ENCODE results near the gene PROP1.
"Not testable (repeated sequence)": the region's sequence is repeated elsewhere in the genome, so short reads cannot be mapped to it uniquely, and the experiment has no call there.

The PROP1 gene

DNA sequence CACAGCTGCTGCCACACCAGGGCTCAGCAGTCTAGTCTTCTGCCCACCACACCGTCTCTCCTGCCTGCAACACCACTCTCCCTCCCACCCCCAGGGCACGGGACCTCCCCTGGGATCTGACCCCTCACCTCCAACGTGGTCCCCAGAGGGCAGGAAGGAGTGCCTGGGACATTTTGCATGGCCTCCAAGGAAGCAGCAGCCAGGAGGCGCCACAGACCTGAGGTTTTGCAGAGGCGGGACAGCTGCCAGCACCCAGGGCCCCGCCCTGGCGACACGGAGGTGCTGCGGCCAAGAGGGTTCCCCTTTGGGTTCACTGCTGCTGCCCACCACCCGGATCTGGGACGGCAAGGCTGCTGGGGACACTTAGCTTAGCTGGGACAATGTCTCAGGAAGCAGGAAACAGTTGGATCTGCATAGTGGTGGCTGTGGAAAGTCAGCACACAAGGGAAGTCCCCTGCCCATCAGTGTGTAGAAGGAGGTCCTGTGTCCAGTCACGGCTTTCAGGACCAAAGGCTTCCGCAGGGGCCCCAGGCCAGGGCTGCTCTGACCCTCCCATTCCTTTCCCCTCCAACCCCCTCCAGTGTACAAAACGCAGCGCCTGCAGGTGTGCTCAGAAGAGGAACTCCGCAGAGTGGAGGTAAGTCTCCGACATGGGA is 13.8 kb downstream of the PROP1 start:
- DNase-seq (ENCODE audit: low read depth): no peak

GRCh38 chr5:177981296-177982071 is 14.6 kb downstream of the PROP1 start:
- no peak for DNase-seq (ENCODE audit: low read depth)

DNA sequence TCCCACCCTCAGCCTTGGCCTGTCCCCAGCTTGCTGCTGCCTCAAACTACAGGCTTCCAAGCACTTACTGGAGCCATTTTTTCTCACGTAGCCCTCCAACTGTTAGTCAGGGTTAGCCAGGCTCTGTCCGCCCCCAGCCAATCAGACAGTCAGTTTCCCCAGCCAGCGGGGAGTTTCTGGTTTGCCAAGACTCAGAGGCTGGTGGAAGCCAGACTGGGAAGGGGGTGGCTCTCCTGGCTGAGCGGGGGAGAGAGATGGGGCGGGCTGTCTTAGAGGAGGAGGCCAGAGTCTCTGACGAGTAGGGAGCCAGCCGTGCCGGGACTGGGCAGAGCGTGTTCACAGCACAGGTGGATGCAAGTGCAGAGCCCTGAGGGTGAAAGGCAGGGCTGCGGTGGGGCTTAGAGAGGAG is 15.3 kb downstream of the PROP1 start:
- no peak for DNase-seq (ENCODE audit: low read depth)

GRCh38 chr5:177977600-177977999 is 18.4 kb downstream of the PROP1 start:
- not testable (repeated sequence) for DNase-seq (ENCODE audit: low read depth)

DNA sequence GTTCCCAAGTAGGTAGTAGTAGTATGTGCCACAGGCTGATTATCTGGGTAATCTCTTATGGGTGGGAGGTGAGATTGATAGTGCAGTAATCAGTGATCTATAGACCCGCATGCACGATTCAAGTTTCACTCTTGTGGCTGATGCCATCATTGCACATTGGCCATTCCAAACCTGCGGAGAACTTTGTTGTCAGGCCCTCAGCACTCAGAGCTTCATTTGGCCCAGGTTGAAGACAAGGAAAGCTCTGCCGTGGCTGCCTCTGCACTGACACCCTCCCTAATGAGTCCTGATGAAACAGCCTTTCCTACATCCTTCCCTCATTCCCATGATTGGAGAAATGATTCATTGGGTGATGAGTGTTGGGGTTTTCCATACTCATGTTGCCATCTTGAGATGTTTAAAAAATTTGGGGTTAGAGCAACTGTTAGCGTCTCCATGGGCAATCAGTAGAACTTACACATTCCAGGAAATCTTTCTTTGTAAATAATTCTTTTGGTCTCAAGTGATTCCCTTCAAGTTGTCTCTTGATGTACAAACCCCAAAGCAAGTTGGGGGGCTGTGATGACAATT is 22.9 kb downstream of the PROP1 start:
- DNase-seq (ENCODE audit: low read depth): no peak

DNA sequence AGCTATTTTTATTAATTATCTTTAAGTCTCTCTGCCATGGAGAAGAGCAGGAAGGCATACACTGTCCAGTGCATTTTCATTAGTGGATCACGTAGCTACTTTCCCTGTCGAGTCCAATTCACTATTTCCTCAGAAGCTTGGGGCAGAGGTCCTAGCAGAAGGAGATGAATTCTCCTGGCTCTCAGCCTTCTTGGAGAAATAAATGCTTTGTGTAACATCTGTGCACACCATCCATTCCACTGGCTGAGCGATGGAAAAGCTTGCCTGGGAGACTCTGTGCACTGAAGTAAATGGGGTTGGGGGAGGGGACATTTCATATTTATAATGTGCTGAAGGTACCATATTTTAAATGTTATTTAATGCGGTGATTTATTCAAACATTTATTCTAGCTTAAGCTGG is 23.4 kb downstream of the PROP1 start:
- no peak for DNase-seq (ENCODE audit: low read depth)

DNA sequence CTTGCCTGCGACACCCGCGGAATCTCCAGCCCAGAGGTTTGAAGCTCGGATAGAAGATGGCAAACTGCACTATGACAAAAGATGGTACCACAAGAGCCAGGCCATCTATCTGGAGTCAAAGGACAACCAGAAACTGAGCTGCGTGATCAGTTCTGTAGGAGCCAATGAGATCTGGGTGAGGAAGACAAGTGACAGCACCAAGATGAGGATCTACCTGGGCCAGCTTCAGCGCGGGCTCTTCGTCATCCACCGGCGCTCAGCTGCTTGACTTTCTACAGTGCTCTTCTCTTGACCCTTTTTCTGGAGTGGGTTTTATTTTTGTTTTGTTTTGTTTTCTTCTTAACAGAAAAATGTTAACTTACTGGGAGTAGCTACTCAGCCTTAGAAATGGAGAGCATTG is 24.0 kb downstream of the PROP1 start:
- not testable (repeated sequence) for DNase-seq (ENCODE audit: low read depth)

DNA sequence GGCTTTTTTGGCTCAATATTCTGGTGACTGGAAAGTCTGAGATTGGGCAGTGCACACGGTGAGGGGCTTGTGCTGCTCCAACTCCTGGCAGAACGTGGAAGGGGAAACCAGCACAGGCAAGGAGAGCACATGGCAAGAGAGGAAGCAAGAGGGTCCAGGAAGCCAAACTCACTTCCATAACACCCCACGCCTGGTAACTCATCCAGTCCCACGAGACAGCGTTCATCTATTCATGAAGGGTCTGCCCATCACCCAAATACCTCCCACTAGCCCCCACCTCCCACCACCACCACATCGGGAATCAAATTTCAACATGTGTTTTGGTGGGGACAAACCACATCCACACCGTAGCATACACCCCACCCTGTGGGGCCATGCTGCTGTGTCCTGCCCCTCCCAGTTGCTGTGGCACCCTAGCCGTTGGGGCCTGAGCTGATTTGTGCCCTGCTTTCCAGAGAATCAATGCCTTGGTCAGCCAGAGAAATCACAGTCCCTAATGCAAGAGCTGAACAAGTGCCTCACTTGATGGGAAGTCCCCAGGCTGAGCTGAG is 27.3 kb downstream of the PROP1 start:
- DNase-seq (ENCODE audit: low read depth): no peak

DNA sequence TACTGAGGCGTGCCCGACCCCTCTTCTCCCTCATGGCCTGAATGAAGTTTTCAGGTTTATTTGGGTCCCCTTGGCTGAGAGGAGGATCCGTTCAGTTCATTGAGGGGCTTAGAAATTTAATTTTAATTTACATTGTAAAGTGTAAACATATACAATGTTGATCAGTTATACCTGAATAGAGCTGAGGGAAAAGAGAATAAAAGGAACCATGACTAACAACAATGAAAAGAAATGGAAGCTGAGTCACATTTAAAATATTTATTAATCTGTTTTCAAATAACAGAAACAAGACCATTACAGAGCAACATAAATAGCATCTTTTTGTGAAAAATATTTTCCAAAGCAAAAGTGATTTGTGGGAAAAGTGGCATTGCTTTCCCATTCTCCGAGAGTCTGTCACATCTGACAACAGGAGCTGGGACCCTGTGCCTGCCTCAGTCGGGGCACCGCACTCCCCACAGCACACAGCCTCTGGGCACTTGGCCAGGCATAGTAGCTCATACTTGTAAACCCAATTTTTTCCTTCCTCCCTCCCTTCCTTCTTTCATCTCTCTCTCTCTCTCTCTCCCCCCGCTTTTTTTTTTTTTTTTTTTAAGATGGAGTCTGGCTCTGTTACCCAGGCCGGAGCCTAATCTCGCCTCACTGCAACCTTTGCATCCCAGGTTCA is 28.7 kb downstream of the PROP1 start:
- no peak for DNase-seq (ENCODE audit: low read depth)

DNA sequence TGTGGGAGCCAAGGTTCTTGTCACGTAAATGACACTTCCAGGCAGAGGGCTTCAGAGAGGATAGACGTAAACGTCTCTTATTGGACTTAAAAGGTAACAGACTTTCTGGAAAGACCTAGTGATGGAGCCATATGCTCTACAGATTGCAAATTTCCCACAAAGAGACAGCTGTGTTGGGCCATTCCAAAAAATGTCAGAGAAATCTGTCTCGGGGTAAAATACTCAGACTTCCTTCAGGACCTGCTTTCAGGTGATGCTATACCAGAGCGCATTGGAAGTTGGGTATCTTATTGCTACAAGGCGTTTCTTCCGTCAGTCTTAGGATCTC is 29.2 kb downstream of the PROP1 start:
- no peak for DNase-seq (ENCODE audit: low read depth)

DNA sequence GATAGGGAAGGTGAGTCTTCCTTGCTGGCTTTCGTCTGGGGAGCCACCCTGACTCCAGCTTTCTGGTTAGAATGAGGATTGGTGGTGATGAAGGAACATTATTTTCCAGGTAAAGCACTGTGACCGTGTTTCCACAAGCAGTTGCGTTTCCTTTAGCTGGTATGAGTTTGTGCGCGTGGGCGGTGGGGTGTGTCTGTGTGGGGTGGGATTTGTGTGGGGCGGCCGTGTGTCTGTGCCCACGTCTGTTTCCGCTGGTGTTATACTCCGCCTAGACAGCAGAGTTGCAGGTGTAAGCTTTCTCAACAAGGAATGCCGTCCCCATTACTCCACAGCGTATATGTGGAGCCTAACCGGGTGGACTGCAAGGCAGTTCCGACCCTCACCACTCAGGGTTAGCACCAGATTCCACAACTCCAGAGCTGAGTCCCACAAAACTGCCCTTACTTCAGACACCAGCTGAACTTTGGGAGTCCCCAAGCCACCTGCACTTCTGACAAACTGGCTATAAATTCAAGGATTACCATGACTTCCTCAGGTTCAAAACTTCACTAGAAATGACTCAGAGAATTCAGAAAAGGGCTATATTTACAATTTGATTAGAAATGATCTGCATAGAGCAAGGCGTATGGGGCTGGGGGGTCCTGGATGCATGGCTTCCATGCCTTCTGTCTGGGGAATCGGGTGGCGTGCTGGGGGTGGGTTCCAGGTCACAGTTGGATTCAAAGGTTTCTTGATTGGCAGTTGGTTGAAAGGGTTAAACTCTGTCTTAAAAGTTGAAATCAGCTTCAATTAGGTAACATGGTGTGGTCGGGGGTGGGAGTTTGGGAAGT is 29.8 kb downstream of the PROP1 start:
- no peak for DNase-seq (ENCODE audit: low read depth)

DNA sequence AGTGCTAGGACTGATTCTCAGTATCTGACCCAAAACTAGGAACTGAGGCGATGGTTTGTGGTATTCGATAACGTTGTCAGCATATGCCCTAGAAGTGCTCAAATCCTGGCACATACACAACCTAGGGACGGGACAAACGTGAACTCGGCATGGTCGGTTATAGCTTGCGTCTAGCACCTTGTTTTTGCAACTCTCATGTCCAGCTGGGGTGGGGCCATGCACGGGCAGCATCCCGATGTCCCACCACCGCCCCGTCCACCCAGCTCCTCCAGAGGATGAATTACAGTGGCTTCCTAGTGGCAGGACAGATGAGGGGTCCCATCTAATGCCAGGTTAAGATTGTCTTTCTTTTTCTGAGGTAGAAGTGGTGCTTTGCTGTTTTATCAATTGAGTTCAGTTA is 31.6 kb downstream of the PROP1 start:
- no peak for DNase-seq (ENCODE audit: low read depth)

- DNase-seq (ENCODE audit: low read depth): no peak
Observed at GRCh38 chr5:177963966-177964365, 32.1 kb downstream of the PROP1 start.

DNA sequence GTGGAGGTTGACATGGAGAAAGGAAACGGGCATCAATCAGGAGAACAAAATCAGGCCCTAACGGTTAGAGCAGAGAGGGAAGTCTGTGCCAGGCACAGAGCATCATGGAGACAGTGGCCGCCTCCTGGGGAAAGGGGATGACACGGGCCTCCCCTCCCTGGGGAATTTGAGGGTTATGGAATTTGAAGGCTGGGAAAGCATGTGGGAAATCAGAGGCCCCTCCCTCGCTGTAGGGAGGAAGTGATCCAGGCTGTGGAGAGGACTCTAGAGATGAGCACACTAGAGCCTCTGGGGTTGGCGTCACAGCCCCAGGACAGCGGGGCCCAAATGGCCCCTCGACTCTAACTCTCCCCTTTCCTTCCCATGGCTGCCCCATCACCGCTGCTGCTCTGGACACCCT is 36.7 kb downstream of the PROP1 start:
- no peak for DNase-seq (ENCODE audit: low read depth)

DNA sequence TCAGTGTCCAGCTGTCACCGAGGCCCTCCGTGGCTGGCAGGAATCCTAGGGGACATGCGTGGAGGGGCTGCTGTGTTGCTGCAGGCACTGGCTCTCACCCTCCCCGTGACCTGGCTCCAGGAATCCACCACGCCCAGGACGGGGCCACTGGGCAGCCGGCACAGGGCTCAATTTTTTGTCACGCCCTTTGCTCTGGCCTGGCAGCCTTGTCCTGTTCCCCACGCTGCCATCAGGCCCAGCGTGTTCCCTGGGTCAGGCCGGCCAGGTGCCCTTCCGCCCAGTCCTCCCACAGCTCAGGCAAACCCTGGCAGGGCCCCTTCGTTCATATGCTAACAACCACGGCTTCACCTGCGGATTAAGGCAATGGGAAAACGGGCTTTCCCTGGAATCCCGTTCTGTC is 37.3 kb downstream of the PROP1 start:
- no peak for DNase-seq (ENCODE audit: low read depth)

DNA sequence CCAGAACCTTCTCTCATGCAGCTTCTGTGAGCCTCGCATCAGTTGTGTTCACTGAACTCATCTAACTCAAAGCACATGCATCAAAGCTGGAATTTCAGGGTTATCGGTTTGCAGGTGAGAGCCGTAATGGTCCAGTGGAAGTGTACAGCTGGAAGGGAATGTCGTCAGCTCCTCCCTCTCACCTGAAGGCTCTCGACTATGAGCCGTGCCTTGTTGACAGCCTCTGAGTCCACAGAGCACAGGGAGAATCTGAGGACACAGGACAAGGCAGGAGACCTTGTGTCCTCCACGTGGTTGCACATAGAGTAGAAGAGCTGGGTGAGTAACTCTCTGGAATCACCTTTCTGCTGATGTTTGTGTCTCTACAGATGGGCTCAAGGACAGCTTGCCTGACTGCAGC is 38.8 kb downstream of the PROP1 start:
- DNase-seq (ENCODE audit: low read depth): no peak

DNA sequence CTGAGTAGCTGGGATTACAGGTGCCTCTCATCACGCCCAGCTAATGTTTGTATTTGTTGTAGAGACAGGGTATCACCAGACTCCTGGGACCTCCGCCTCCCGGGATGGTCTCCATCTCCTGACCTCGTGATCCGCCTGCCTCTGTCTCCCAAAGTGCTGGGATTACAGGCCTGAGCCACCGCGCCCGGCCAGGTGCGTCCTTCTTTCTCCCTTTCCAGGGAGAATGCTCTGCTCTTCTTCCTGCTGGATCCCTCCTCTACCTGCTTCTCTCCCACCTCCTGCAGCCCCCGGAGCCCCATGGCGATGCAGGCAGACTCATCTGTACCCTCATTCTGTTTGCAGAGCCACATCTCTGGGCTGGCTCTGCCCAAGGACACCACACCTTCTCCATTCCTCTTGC is 42.9 kb downstream of the PROP1 start:
- not testable (repeated sequence) for DNase-seq (ENCODE audit: low read depth)

GRCh38 chr5:177949656-177950055 is 46.4 kb downstream of the PROP1 start:
- DNase-seq (ENCODE audit: low read depth): not testable (repeated sequence)

GRCh38 chr5:177949065-177949464 is 47.0 kb downstream of the PROP1 start:
- DNase-seq (ENCODE audit: low read depth): not testable (repeated sequence)

DNA sequence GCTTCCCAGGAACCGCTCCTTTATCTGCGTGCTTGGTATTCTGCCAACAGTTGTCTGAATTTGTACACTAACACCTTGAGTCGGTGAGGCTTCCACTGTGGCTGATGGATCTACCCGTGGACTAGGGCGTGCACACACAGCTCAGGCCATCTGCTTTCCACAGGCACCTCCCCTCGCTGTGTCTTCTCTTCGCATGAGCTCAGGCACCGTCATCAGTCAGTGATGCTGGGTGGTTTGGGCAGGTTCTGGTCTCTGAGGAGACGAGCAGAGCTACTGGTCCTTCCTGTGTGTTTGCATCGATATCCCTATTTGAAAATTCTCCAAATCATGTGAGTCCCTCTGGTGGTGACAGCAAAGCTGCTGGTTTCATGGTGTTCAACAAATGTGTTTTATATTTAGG is 48.1 kb downstream of the PROP1 start:
- DNase-seq (ENCODE audit: low read depth): not testable (repeated sequence)

DNA sequence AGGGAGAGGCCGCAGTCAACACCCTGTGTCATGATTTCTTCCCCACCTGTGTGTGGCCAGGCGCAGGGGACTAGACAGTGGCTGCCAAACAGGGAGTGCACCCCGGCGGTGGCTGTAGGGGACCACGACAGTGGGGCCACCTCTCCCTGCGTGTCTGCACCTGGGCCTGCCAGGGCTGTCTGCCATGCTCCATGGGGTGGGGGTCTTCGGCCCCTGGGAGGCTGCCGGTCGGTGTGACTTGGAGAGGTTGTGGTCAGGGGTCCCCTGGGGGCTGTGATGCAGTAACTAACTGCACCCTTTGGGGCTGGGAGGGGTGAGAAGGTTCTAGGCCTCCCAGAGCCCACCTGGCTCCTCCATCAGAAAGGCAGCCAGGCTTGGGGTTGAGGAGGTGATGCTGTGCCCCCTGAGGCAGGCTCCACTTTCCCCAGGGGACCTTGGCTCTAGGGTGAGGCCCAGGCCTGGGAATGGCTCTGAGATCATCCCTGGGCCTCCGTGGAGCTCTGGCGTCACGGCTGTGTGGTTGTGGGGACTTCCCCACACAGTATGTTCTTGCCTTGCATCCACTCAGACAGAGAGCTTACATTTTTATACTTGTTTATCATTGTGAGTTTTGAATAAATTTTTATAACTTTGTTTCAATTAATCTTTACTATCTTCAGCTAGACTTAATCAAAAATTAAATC is 50.3 kb downstream of the PROP1 start:
- not testable (repeated sequence) for DNase-seq (ENCODE audit: low read depth)

Measured in stimulated activated CD8-positive, alpha-beta memory T cell treated with anti-CD3 and anti-CD28 coated beads, Interleukin-12 subunit alpha, Interleukin-12 subunit beta, amount 100 ng/mL, for 4 hours (primary cell).